Spinal cord (tissue), 10 donors: ENCODE measurements around the gene GALNT2. TPM values are rescaled to one million over a fixed set of nuclear protein-coding genes. Genes with fewer than 3 reads are reported as not detected.
A peak's percentile ranks its signal among the peaks of the same experiment; 100 is the strongest.

Experiments used
- DNase-seq, 6 donors: peaks; one replicate each; pipeline versions ENCODE4 v3.0.0 to v3.0.0-alpha.2; 2013 to 2015; ENCODE audit warnings: low spot score in 6 of 6, low read depth in 4 of 6
- H3K27ac ChIP-seq: one replicate; pipeline ENCODE4 v1.5.1; 2013; ENCODE audit warnings: low read depth, low read length, control low read depth
- H3K27me3 ChIP-seq: one replicate; pipeline ENCODE4 v1.6.1; 2013; ENCODE audit warnings: low read length; ENCODE audit not compliant: control insufficient read depth, insufficient read depth
- H3K36me3 ChIP-seq: one replicate; pipeline ENCODE4 v1.6.1; 2013; ENCODE audit warnings: low read length; ENCODE audit not compliant: control insufficient read depth, insufficient read depth
- H3K4me1 ChIP-seq: one replicate; pipeline ENCODE4 v1.6.1; 2013; ENCODE audit warnings: low read length; ENCODE audit not compliant: control insufficient read depth, insufficient read depth
- H3K4me3 ChIP-seq: one replicate; pipeline ENCODE4 v1.5.1; 2013; ENCODE audit warnings: low read depth, low read length, control low read depth
- H3K9me3 ChIP-seq: one replicate; pipeline ENCODE4 v1.6.1; 2013; ENCODE audit warnings: low read length; ENCODE audit not compliant: control insufficient read depth, insufficient read depth
- WGBS: methylation state at CpG from one replicate; pipeline ENCODE4 v1.1.5; 2013; ENCODE audit warnings: missing lambda C conversion rate; ENCODE audit not compliant: insufficient coverage; 5-methylcytosine and 5-hydroxymethylcytosine counted together
- long read RNA-seq, 4 donors: transcript quantifications; one replicate each; lab custom pipeline, GENCODE V29; 2026
- polyA plus RNA-seq, 2 donors: library from polyadenylated mRNA; unstranded; fragments of 120-200 nt; gene quantifications; one replicate each; pipeline ENCODE4 v1.2.1, GENCODE V29; 2013; ENCODE audit not compliant: insufficient read length in 2 of 2
- total RNA-seq, 2 donors: library from RNA; depleted of rRNA in 1 of 2; stranded (reverse); fragments of 120-200 nt in 1 of 2; fragments of >200 nt in 1 of 2; gene quantifications; one replicate each; pipeline versions ENCODE4 v1.2.3 to v1.2.4, GENCODE V29; 2013 to 2014
- donor health status: healthy.

GALNT2 gene
- 10 to 100 TPM; 34.2 to 38.3 TPM for total RNA-seq
- 10 to 100 TPM; 57.0 to 59.4 TPM for polyA plus RNA-seq
- long read RNA-seq, donor 1, full-length matches to known transcripts, result 8 of 58 reads
- long read RNA-seq, donor 1, partial matches to known transcripts, result 50 of 58 reads
- long read RNA-seq, donor 1, other reads (novel, unspliced or antisense), result 0 of 58 reads
- long read RNA-seq, donor 2, full-length matches to known transcripts, result 4 of 9 reads
- long read RNA-seq, donor 2, partial matches to known transcripts, result 5 of 9 reads
- long read RNA-seq, donor 2, other reads (novel, unspliced or antisense), result 0 of 9 reads
- long read RNA-seq, donor 3, full-length matches to known transcripts, result 8 of 14 reads
- long read RNA-seq, donor 3, partial matches to known transcripts, result 6 of 14 reads
- long read RNA-seq, donor 3, other reads (novel, unspliced or antisense), result 0 of 14 reads
- long read RNA-seq, donor 4, full-length matches to known transcripts, result 11 of 11 reads
- long read RNA-seq, donor 4, partial matches to known transcripts, result 0 of 11 reads
- long read RNA-seq, donor 4, other reads (novel, unspliced or antisense), result 0 of 11 reads

DNA sequence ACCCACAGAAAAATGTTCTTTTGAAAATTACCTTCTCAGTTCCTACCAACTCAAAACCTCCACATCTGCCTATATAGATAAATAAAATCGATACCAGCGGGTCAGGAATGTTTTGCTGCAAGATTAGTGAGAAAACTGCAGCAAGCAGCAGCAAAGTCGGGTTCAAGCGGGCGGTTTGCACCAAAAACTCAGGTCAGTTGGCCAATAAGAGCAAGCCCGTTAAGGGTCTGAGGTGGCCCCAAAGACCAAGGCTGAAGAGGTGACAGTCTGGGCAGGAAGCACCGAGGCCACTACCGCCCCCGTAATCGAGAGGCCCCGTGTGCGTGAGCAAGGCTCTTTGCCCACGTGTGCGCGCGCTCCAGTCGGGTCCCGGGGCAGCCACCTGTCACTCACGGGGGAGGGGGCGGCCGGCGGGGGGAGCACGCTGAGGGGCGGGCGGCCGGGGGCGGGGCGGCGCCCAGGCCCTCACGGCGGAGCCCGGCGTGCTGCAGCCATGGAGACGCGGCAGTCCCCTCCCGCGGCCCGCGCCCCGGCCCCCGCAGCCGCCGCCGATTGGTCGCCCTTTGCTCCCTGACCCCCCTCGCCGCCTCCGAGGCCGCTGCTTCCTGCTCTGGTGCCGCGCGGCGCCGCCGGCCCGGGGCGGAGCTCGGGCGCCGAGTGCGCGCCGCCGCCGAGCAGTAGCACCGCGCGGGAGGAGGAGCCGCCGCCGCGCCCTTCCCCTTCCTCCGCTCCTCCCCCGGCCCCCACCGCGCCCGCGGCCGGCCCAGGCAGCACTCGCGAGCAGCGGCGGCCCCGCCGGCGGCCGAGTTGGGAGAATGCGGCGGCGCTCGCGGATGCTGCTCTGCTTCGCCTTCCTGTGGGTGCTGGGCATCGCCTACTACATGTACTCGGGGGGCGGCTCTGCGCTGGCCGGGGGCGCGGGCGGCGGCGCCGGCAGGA, at the start of gene GALNT2:
Gene GALNT2, plus strand, starts transcription at position 773 of the 939 bp plus-strand sequence. Its CDS starts 43 bp downstream, at position 816.
- peak in 5 of 6 donors; percentile 70 to 96 (median 79) for DNase-seq
- H3K27me3 ChIP-seq, result no peaks in the 10 kb centered on the region
- H3K9me3 ChIP-seq, result no peaks in the 10 kb centered on the region
- peaks cover 21% of the 10 kb centered on the region for H3K4me1 ChIP-seq
- under 1% methylated on average over 104 of the region's 104 CpGs for WGBS
- H3K4me3 ChIP-seq, result peak within 1 kb of the TSS; percentile 78
- no peaks in the 10 kb centered on the region for H3K36me3 ChIP-seq
- peak within 1 kb of the TSS; percentile 74 for H3K27ac ChIP-seq

DNA sequence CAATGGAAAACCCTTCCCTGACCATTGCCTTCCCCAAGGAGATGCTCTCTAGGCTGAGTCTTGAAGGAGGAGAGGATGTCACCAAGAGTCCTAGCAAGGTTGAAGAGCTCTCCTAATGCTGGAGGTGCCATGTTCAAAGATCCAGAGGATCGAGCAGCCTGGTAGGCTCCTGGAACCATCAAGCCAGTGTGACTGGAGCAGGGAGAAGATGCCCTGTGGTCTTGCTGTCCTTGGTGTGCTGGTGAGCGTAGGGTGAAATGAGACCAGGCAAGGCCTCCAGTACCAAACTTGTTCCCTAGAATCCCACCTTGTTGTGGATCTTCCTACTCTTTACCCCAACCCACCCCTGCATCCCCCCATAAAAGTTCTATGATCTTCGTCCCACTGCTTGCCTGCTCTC, 46.6 kb upstream of the GALNT2 start:
- WGBS, result 100% methylated on average over 1 of the region's 3 CpGs
- Histone ChIP-seq H3K27ac (no peak overlapping the region), H3K9me3 (no peaks in the 10 kb centered on the region), H3K4me3 (no peak overlapping the region), H3K36me3 (no peaks in the 10 kb centered on the region), H3K27me3 (no peaks in the 10 kb centered on the region), H3K4me1 (no peaks in the 10 kb centered on the region)
- DNase-seq, result no peak

DNA sequence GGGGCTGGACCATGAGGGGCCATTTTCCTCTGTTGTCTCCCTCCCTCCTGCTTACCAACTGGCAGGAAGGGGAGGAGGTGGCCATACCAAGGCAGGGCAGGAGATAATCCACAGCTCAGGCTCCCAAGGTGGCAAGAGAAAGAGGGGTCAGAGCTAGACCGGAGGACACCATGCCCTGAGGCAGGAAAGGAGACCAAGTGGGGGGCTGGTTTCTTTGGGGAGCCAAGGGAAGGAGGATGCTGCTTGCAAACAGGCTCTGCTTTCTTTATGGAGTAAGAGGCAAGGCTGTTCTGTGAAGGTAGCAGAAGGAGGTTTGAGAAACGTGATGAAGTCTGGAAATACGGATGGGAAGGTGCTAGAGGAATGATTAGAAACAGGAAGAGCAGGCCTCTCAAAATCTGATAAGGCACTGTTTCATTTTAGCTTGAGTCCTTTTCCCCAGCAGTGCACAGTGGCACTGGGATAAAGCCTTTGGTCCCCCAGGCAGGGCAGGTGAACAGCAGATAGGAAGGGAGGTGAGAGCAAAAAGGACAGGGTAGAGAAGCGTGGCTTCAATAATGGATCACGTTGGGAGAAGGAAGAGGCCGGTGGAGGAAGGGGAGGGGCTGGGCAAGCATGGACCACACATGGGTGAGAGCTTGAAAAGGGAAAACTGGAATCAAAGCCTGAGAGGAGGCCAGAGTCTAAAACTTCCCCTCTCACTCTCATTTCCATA, 44.2 kb upstream of the GALNT2 start:
- WGBS, result 94% methylated on average over 5 of the region's 6 CpGs
- Histone ChIP-seq H3K27me3 (no peaks in the 10 kb centered on the region), H3K4me1 (no peaks in the 10 kb centered on the region)

DNA sequence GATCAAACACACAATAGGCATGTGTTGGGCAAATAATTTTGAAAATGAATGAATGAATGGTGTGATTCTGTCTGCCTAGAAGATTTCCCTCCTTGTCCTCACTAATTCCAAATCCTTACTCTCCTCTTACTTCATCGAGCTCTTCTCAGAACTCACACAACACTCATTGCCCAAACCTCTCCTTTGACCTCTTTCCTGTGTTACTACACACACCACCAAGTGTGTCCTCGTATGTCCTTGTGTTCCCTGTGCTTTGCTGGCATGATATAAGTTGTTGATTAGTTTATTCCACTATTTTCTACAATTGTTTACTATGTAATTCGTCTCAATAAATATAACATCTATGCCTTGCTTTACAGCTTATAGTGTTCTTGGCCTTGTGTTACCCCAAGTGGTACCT, 41.4 kb upstream of the GALNT2 start:
- H3K36me3 ChIP-seq, result no peaks in the 10 kb centered on the region
- no peaks in the 10 kb centered on the region for H3K9me3 ChIP-seq
- no peaks in the 10 kb centered on the region for H3K27me3 ChIP-seq
- no peak for DNase-seq
- H3K4me3 ChIP-seq, result no peak overlapping the region
- H3K4me1 ChIP-seq, result no peaks in the 10 kb centered on the region
- no CpG with 5 or more reads among the region's 3 CpGs for WGBS
- no peak overlapping the region for H3K27ac ChIP-seq

More for the DNA sequence above, 44.2 kb upstream of the GALNT2 start:
- no peak for DNase-seq
- H3K27ac ChIP-seq, result no peak overlapping the region
- no peaks in the 10 kb centered on the region for H3K36me3 ChIP-seq
- H3K9me3 ChIP-seq, result no peaks in the 10 kb centered on the region
- H3K4me3 ChIP-seq, result no peak overlapping the region

DNA sequence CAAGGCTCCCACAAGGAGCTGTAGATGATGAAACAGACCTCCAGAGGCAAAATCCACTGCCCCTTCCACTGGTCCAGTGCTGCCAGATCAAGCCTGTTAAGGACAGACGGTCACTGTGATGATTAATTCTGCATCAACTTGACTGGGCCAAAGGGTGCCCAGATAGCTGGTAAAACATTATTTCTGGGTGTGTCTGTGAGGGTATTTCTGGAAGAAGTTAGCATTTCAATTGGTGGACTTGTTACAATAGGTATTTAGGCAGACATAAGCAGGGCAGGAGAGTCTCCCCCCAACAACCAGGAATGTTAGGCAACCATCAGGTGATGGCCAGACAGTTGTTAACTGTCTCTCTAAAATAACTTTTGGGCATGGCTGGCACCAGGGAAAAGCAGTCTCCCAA, 40.9 kb upstream of the GALNT2 start:
- DNase-seq, result no peak

DNA sequence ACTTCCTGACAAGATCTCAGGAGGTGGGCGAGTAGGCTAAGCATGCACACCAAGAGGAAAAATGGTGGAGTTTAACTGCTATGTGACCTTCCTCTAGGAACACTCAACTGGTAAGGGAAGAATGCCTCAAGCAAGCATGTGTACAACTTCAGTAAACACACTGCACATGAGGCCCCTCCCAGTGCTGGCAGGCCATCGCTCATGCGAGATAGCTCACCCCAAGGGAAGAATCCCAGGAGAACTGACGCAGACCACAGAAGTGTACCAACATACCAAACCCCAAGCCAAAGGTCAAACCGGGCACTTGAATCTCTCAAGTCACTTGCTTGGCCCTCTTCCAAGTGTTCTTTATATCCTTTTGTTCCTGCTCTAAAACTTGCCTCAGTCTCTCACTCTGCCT, 40.5 kb upstream of the GALNT2 start:
- H3K4me3 ChIP-seq, result no peak overlapping the region
- WGBS, result 93% methylated on average over 4 of the region's 5 CpGs
- no peak for DNase-seq
- H3K27me3 ChIP-seq, result no peaks in the 10 kb centered on the region
- no peak overlapping the region for H3K27ac ChIP-seq
- H3K9me3 ChIP-seq, result no peaks in the 10 kb centered on the region
- no peaks in the 10 kb centered on the region for H3K36me3 ChIP-seq
- H3K4me1 ChIP-seq, result no peaks in the 10 kb centered on the region

More for the DNA sequence above, 40.9 kb upstream of the GALNT2 start:
- no peaks in the 10 kb centered on the region for H3K27me3 ChIP-seq
- H3K36me3 ChIP-seq, result no peaks in the 10 kb centered on the region
- 92% methylated on average over 1 of the region's 1 CpG for WGBS
- H3K4me3 ChIP-seq, result no peak overlapping the region
- H3K4me1 ChIP-seq, result no peaks in the 10 kb centered on the region
- no peak overlapping the region for H3K27ac ChIP-seq
- H3K9me3 ChIP-seq, result no peaks in the 10 kb centered on the region

DNA sequence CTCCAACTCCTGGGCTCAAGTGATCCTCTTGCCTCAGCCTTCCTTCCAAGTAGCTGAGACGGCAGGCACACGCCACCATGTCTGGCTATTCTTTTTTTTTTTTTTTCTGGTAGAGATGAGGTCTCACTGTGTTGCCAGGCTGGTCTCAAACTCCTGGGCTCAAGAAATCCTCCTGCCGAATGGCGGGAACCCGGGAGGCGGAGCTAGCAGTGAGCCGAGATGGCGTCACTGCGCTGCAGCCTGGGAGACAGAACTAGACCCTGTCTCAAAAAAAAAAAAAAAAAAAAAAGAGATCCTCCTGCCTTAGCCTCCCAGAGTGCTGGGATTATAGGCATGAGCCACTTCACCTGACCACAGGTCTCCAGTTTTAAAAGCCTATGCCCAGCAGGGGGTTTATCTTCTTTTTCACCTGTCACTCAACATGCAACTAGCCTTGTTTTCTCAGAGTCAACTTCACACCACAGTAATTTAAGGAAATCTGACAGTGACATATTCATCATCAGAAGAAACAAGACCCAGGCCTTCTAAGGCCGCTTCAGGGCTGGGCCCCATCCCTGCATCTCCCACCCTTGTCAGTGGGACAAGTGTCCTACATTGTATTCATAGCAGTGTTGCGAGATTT, 38.3 kb upstream of the GALNT2 start:
- H3K27ac ChIP-seq, result no peak overlapping the region
- 87% methylated on average over 4 of the region's 11 CpGs for WGBS
- H3K36me3 ChIP-seq, result no peaks in the 10 kb centered on the region
- no peak overlapping the region for H3K4me3 ChIP-seq
- H3K27me3 ChIP-seq, result no peaks in the 10 kb centered on the region
- DNase-seq, result no peak
- no peaks in the 10 kb centered on the region for H3K4me1 ChIP-seq
- no peaks in the 10 kb centered on the region for H3K9me3 ChIP-seq

DNA sequence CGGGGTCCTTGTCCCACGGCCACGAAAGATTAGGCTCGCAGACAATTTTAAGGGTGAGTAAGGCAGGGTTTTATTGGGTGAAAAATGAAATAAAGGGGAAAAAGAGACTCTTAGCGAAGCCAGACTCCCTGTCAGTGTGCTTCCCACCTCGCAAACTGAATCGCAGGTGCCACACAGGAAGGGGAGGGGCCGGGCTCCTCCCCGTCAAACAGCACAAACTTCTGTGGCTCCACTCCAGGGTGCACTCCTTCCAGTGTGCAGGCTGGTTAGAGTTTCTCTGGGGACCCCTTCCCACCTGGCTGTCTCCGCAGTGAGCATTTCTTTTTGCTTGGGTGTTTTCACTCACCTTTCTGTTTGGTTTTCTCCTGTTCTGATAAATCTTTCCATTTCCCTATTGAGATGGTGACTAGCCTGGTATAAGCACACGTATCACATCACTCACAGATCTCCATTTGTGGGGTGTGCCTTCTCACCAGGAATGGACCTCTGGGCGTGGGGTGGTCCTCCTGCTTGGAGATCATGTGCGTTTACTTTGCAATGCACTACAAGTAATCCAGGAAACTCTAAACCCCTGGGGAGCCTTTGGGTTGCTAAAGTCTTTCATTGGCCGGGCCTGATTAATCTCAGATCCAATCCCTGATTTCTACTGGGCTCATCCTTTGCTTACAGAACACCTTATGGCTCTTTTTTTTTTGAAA, 37.6 kb upstream of the GALNT2 start:
- H3K4me1 ChIP-seq, result no peaks in the 10 kb centered on the region
- H3K9me3 ChIP-seq, result no peaks in the 10 kb centered on the region
- no peak overlapping the region for H3K4me3 ChIP-seq
- no peaks in the 10 kb centered on the region for H3K36me3 ChIP-seq
- H3K27me3 ChIP-seq, result no peaks in the 10 kb centered on the region
- no peak for DNase-seq
- H3K27ac ChIP-seq, result no peak overlapping the region
- 75% methylated on average over 14 of the region's 14 CpGs for WGBS
